Activated CD8-positive, alpha-beta memory T cell treated with anti-CD3 and anti-CD28 coated beads, Interleukin-2, amount 10 ng/mL, durations not matched to agents 7 days and 5 days (primary cell): ENCODE results near the gene SETD4. TPM values are rescaled to one million over a fixed set of nuclear protein-coding genes. Genes with fewer than 3 reads are reported as not detected.
"Not testable (repeated sequence)": the region's sequence is repeated elsewhere in the genome, so short reads cannot be mapped to it uniquely, and the experiment has no call there.

Experiments
- ATAC-seq: fragments of 150-1000 bp; cut with Tn5 transposase; one replicate; pipeline ENCODE4 v1.10.0; 2021; ENCODE audit warnings: moderate library complexity
- CTCF ChIA-PET: fragments of 350-600 bp; sonication (Branson Sonifier 250); formaldehyde crosslinking; loops from one replicate; lab custom pipeline; 2021; ENCODE audit warnings: antibody characterized with exemption; lab: Charles Lee
- DNase-seq: peaks from one replicate; pipeline ENCODE4 v3.0.0-alpha.2; 2020
- H3K27ac Mint-ChIP-seq: one replicate; pipeline ENCODE4 v1.8.0; 2021; ENCODE audit warnings: mild to moderate bottlenecking, mixed read lengths
- H3K27me3 Mint-ChIP-seq: one replicate; pipeline ENCODE4 v1.8.0; 2021; ENCODE audit warnings: mixed read lengths
- H3K36me3 Mint-ChIP-seq: one replicate; pipeline ENCODE4 v1.8.0; 2021; ENCODE audit warnings: mild to moderate bottlenecking, mixed read lengths
- H3K4me1 Mint-ChIP-seq: one replicate; pipeline ENCODE4 v1.8.0; 2021; ENCODE audit warnings: mixed read lengths
- H3K4me3 Mint-ChIP-seq: one replicate; pipeline ENCODE4 v1.8.0; 2021; ENCODE audit warnings: mild to moderate bottlenecking, moderate library complexity, mixed read lengths
- H3K9me3 Mint-ChIP-seq: one replicate; pipeline ENCODE4 v1.8.0; 2022; ENCODE audit warnings: low read depth, mixed read lengths
- total RNA-seq, 2 experiments: library from RNA; stranded (reverse); gene quantifications; one replicate each; pipeline ENCODE4 v1.2.3, GENCODE V29; 2021

Gene SETD4
- total RNA-seq, 2 experiments from 2014 or later: 17.9 to 20.9 TPM

DNA sequence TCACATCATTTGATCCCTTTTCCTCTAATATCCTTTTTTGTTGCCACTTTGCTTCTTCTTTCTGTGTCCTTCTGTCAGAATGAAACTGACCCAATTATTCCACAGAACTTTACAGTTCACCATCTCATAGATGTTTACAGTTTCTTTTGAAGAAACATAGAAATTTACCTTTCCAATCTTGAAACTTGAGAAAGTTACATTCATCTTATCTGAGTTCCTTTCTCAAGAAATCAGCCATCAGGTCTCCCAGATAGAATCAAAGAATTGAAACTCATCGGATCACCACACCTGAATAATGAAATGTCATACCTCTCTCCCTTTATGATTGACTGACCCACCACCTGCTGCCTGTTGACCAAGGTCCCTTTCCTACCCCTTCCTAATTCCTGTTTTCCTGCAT lies 33.2 kb upstream of the SETD4 start:
- no peak overlapping the region for H3K4me3 Mint-ChIP-seq
- CTCF ChIA-PET: no interaction called here
- H3K36me3 Mint-ChIP-seq: peaks cover 6% of the 10 kb centered on the region
- DNase-seq: no peak
- peaks cover 7% of the 10 kb centered on the region for H3K9me3 Mint-ChIP-seq
- no peak overlapping the region for H3K27ac Mint-ChIP-seq
- H3K4me1 Mint-ChIP-seq: no peaks in the 10 kb centered on the region
- H3K27me3 Mint-ChIP-seq: peaks cover 7% of the 10 kb centered on the region
- ATAC-seq: no peak

DNA sequence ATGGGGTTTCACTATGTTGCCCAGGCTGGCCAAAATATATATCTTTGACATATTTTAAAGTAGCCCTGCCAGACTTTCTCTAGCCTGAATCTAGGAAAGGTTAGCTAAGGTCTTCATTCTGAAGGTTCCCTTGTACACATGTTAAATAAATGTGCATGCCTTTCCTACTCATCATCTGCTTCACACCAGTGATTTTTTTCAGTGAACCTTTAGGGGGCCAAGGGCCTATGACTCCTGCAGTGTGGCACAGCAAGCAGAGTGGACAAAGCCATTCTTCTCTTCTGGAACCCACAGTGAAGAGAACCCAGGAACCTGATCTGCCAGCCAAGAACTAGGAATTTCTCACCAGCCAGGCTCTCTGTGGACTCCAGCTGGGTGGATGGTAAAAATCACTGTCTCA lies 32.4 kb upstream of the SETD4 start:
- Mint-ChIP-seq H3K27me3 (peaks cover 5% of the 10 kb centered on the region), H3K36me3 (peaks cover 6% of the 10 kb centered on the region), H3K9me3 (peaks cover 7% of the 10 kb centered on the region), H3K4me3 (no peak overlapping the region), H3K4me1 (no peaks in the 10 kb centered on the region), H3K27ac (no peak overlapping the region)
- DNase-seq (no peak), ATAC-seq (no peak)
- CTCF ChIA-PET: no interaction called here

GRCh38 chr21:36089946-36090345 lies 29.6 kb upstream of the SETD4 start:
- Mint-ChIP-seq H3K4me1 (peaks cover 7% of the 10 kb centered on the region), H3K4me3 (no peak overlapping the region), H3K27ac (no peak overlapping the region), H3K36me3 (peaks cover 6% of the 10 kb centered on the region), H3K9me3 (peaks cover 7% of the 10 kb centered on the region), H3K27me3 (peaks cover 5% of the 10 kb centered on the region)
- no peak for ATAC-seq
- DNase-seq: no peak
- CTCF ChIA-PET: no interaction called here

DNA sequence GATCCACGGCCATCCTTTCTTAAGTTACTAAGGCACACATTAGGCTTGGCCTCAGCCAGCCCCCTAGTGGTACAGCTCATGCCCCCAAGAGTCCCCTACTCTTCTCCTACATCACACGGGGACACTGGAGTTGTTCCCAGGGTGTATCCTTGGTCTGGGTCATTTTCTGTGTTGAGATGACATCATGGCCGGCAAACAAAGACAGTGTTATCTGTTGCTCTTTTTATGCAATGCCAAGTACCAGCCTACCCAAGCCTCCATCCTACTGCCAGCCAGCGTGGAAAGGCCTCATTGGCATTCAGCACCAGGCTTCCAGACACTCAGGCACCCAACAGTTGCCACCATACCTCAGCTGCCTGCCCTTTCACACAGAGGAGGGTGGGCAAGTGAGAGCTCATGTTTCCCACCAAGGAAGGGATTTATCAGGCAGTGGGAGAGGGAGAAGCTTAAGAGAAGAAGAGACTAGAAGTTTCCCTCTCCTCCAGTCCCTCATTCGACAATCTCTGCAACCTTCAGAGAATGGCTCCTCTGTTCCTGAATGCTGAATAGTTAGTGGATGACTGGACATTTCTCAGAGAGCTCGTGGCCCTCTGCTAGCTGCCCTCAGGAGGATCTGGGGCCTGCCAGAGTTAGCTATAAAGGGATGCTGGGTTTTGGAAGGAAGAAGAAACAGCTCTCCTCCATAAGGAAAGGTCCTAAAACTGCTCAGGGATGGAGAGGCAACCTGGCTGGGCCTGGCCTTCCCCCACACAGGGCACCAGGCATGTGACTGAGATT lies 27.2 kb upstream of the SETD4 start:
- Mint-ChIP-seq H3K27me3 (no peaks in the 10 kb centered on the region), H3K4me1 (peaks cover 7% of the 10 kb centered on the region), H3K9me3 (no peaks in the 10 kb centered on the region), H3K36me3 (no peaks in the 10 kb centered on the region), H3K27ac (no peak overlapping the region), H3K4me3 (no peak overlapping the region)
- DNase-seq (no peak), ATAC-seq (no peak)
- CTCF ChIA-PET: interaction anchor here (1.1 kb wide), 3 partner anchors 13 to 60 kb away, joined by 3 to 4 read pairs (median 3); no protein-coding TSS in a partner anchor

GRCh38 chr21:36082237-36082664 lies 21.9 kb upstream of the SETD4 start:
- Mint-ChIP-seq H3K9me3 (no peaks in the 10 kb centered on the region), H3K4me3 (no peak overlapping the region), H3K27ac (no peak overlapping the region), H3K4me1 (peaks cover 32% of the 10 kb centered on the region), H3K36me3 (peaks cover 10% of the 10 kb centered on the region), H3K27me3 (no peaks in the 10 kb centered on the region)
- CTCF ChIA-PET: interaction anchor here (1.1 kb wide), 2 partner anchors 11 to 44 kb away, joined by 3 to 4 read pairs; no protein-coding TSS in a partner anchor
- DNase-seq: no peak
- ATAC-seq: no peak

DNA sequence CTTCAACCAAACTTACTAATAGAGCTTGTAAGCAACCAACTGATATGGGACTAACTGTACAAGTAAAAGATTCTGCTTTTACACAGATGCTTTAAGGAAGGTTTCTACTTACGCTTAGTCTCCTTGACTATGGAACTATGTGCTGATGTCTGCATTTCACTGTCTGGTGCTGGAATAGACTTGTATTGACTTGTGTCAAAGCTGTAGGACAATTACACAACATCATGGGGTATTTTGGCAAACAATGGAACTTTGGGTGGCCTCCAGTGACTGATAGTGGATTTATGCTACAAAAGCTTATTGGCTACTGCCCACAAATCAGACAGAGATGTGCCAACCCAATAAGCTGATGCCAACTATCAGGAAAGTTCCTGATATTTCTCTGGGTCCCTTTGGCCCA lies 20.1 kb upstream of the SETD4 start:
- H3K27ac Mint-ChIP-seq: no peak overlapping the region
- no peak overlapping the region for H3K4me3 Mint-ChIP-seq
- no peak for ATAC-seq
- CTCF ChIA-PET: interaction anchor here (1.2 to 1.6 kb wide), 2 partner anchors 23 to 32 kb away, joined by 3 to 4 read pairs; no protein-coding TSS in a partner anchor
- peaks cover 38% of the 10 kb centered on the region for H3K4me1 Mint-ChIP-seq
- H3K9me3 Mint-ChIP-seq: no peaks in the 10 kb centered on the region
- no peaks in the 10 kb centered on the region for H3K27me3 Mint-ChIP-seq
- H3K36me3 Mint-ChIP-seq: peaks cover 13% of the 10 kb centered on the region
- DNase-seq: no peak

- Mint-ChIP-seq H3K36me3 (peaks cover 13% of the 10 kb centered on the region), H3K4me3 (peak overlapping the region; percentile 64), H3K27ac (peak overlapping the region; percentile 86), H3K9me3 (no peaks in the 10 kb centered on the region), H3K27me3 (no peaks in the 10 kb centered on the region), H3K4me1 (peaks cover 38% of the 10 kb centered on the region)
- CTCF ChIA-PET: interaction anchor here (1.2 to 2.8 kb wide), 3 partner anchors 10 to 62 kb away, joined by 4 to 11 read pairs (median 4); partner anchors contain the start of gene CBR1
- ATAC-seq (no peak), DNase-seq (no peak)
Observed at GRCh38 chr21:36079671-36080070, 19.3 kb upstream of the SETD4 start.

DNA sequence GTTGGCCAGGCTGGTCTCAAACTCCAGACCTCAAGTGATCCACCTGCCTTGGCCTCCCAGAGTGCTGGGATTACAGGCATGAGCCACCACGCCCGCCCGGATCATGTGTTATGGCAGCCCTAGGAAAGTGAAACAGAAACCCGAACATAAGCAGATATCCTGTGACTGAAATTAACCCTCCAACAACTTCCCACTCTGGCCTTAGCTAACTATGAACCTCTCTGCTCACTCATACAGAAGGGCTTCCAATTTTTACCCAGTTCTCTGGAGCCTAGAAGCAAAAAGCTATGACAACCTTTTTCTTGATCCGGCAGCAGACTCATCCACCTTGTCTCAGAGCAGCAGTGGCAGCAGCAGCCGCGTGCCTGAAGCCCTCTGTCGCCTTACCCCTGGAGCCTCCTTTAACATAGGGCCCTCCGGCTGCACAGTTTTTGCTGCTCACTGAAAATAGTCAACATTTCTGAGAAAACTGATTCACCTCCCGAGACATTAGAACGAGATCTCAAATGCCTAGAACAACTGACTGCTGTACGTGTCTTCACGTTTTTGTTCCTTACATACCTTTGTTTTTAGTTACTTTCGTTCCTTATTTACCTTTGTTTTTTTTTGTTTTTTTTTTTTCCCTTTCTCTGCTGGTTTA lies 18.8 kb upstream of the SETD4 start:
- DNase-seq: peak; percentile 54
- Mint-ChIP-seq H3K4me3 (peak overlapping the region; percentile 64), H3K4me1 (peaks cover 38% of the 10 kb centered on the region), H3K27me3 (no peaks in the 10 kb centered on the region), H3K9me3 (no peaks in the 10 kb centered on the region), H3K36me3 (peaks cover 13% of the 10 kb centered on the region), H3K27ac (peak overlapping the region; percentile 86)
- peak; percentile 88 for ATAC-seq
- CTCF ChIA-PET: interaction anchor here (0.5 to 2.8 kb wide), 5 partner anchors 9 to 227 kb away, joined by 3 to 11 read pairs (median 4); partner anchors contain the start of gene CBR1

DNA sequence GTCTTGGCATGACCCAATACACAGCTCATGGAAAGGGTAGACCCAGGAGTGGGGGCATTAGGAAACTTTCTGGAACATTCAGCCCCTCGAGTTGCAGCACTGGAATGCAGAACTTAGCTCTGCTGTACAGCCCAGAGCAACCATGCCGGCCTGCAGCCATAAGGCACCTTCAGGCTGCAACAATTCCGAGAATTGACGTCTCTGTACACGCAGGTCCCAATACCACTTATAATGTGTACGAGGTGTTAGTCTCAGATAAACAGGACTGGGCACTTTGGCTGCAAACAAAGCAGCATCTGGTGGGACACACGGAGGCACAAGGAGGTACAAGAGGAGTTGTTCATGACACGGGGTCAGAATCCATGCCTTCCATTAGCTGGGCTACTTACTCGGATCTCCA lies 17.4 kb upstream of the SETD4 start:
- Mint-ChIP-seq H3K27me3 (no peaks in the 10 kb centered on the region), H3K4me3 (no peak overlapping the region), H3K9me3 (no peaks in the 10 kb centered on the region), H3K27ac (no peak overlapping the region), H3K4me1 (peaks cover 41% of the 10 kb centered on the region), H3K36me3 (peaks cover 19% of the 10 kb centered on the region)
- no peak for ATAC-seq
- no peak for DNase-seq
- CTCF ChIA-PET: interaction anchor here (2.0 to 2.8 kb wide), 2 partner anchors 8 to 35 kb away, joined by 4 to 11 read pairs; partner anchors contain the start of gene CBR1

DNA sequence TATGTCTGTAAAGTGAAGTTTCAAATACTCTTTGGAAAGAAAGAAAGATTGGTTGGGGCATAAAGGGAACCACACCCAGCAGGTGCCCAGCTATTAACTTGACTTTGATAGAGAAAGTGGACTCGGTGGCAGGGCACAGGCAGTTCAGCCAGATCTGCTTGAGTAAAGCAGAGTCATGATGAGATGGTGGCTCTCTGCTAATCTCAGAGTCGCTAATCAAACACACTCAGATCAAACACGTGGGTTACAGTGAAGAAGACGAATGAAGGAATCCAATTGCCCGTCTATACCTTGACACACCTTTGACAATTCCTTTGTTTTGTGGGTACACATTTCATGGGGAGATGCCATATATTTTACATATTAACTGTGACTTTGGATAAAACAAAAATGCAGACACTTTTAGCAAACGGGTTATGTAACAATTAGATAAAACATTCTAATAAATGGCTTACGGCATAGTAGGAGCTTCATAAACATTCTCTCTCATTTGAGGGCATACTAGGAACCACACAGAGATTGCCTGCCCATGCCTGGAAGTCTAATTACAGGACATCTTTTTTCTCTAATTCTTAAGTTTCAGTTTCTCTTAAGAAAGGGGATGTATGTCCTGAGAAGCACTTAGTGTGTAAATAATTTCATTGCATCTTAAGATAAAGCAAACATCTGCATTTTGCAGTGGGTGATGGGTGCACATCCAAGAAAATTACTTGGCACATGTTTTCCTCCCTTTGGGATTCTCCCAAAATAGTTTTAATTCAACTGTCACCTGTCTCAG lies 16.7 kb upstream of the SETD4 start:
- Mint-ChIP-seq H3K36me3 (peaks cover 26% of the 10 kb centered on the region), H3K27ac (no peak overlapping the region)
- CTCF ChIA-PET: interaction anchor here (2.0 to 2.8 kb wide), 2 partner anchors 7 to 36 kb away, joined by 4 to 11 read pairs; partner anchors contain the start of gene CBR1

GRCh38 chr21:36075953-36076352 lies 15.6 kb upstream of the SETD4 start:
- peak overlapping the region; percentile 29 for H3K27ac Mint-ChIP-seq

More for the DNA sequence above, 16.7 kb upstream of the SETD4 start:
- no peak overlapping the region for H3K4me3 Mint-ChIP-seq
- H3K9me3 Mint-ChIP-seq: no peaks in the 10 kb centered on the region
- H3K4me1 Mint-ChIP-seq: peaks cover 46% of the 10 kb centered on the region
- ATAC-seq (no peak), DNase-seq (no peak)
- H3K27me3 Mint-ChIP-seq: no peaks in the 10 kb centered on the region

DNA sequence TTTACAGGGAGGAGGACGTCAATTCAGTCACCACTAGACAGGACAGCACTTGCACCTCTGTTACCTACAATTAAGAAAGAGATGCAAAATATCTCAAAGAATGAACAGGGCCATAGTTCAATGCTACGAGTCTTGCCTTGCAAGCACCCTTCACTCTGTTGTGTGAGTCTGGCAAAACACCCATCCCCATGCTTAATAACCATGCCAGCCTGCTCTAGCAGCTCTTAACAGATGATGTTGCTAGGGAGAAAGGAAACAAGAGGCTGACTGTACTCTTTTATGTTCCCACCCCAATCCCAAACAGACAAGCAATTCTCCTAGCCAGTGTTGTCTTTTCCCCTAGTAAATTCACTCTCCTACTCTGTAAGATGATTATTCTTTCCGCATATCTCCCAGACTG lies 14.8 kb upstream of the SETD4 start:
- Mint-ChIP-seq H3K27ac (no peak overlapping the region), H3K36me3 (peaks cover 39% of the 10 kb centered on the region), H3K9me3 (no peaks in the 10 kb centered on the region), H3K4me3 (no peak overlapping the region), H3K27me3 (no peaks in the 10 kb centered on the region), H3K4me1 (peaks cover 63% of the 10 kb centered on the region)
- CTCF ChIA-PET: interaction anchor here (0.7 to 1.3 kb wide), 2 partner anchors 8 to 49 kb away, joined by 3 read pairs; no protein-coding TSS in a partner anchor
- DNase-seq (no peak), ATAC-seq (no peak)

More at GRCh38 chr21:36075953-36076352, 15.6 kb upstream of the SETD4 start:
- DNase-seq (no peak), ATAC-seq (no peak)
- no peaks in the 10 kb centered on the region for H3K27me3 Mint-ChIP-seq
- CTCF ChIA-PET: no interaction called here
- no peaks in the 10 kb centered on the region for H3K9me3 Mint-ChIP-seq
- no peak overlapping the region for H3K4me3 Mint-ChIP-seq
- H3K4me1 Mint-ChIP-seq: peaks cover 56% of the 10 kb centered on the region
- peaks cover 35% of the 10 kb centered on the region for H3K36me3 Mint-ChIP-seq

DNA sequence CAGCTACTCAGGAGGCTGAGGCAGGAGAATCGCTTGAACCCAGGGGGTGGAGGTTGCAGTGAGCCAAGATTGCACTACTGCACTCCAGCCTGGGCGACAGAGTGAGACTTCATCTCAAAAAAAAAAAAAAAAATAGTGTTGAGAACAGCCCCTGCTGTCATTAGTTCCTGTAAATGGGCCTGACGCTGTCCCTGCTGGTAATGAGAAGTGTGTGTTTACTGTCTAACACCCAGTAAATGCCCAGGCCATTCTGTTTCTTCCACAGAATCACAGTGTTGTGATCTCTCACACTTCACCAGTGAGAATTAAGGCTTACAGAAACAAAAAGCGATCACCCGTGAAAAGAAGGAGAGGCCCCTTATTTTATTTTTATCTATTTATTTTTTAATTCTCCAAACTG lies 13.6 kb upstream of the SETD4 start:
- CTCF ChIA-PET: interaction anchor here (0.7 to 1.3 kb wide), 3 partner anchors 14 to 36 kb away, joined by 3 to 4 read pairs (median 3); partner anchors contain the start of gene SETD4
- H3K27ac Mint-ChIP-seq, ATAC-seq, DNase-seq, H3K4me3 Mint-ChIP-seq, H3K27me3 Mint-ChIP-seq, H3K9me3 Mint-ChIP-seq: not testable (repeated sequence)
- peaks cover 39% of the 10 kb centered on the region for H3K36me3 Mint-ChIP-seq
- H3K4me1 Mint-ChIP-seq: peaks cover 62% of the 10 kb centered on the region
